GM23338 (cell line): ENCODE measurements around the gene HS3ST6. TPM values are rescaled to one million over a fixed set of nuclear protein-coding genes. Genes with fewer than 3 reads are reported as not detected.

Source experiments
- ATAC-seq: fragments of 200-7000 bp; cut with Tn5 transposase; 3 replicates; pipeline ENCODE4 v1.9.1; 2020
- DNase-seq: peaks from one replicate; pipeline ENCODE4 v3.0.0-alpha.2; 2015; ENCODE audit warnings: low spot score
- H2AFZ ChIP-seq: fragments of 200-600 bp; sonication (generic); 2 replicates; pipeline ENCODE4 v1.8.0; 2016; ENCODE audit warnings: antibody characterized with exemption, mild to moderate bottlenecking, moderate library complexity
- H3F3A ChIP-seq: fragments of 200-600 bp; sonication (generic); replicated peaks from 2 replicates; pipeline ENCODE4 v1.8.0; 2017; ENCODE audit warnings: antibody characterized with exemption, mixed run types, low read depth
- H3K27ac ChIP-seq: fragments of 200-600 bp; sonication (generic); 2 replicates; pipeline ENCODE4 v1.6.1; 2016; ENCODE audit warnings: low read depth
- H3K27me3 ChIP-seq: fragments of 200-600 bp; sonication (generic); 2 replicates; pipeline ENCODE4 v1.8.0; 2016; ENCODE audit warnings: mild to moderate bottlenecking, mixed run types, moderate library complexity; ENCODE audit not compliant: insufficient read depth
- H3K36me3 ChIP-seq: fragments of 200-600 bp; sonication (generic); 2 replicates; pipeline ENCODE4 v1.8.0; 2016; ENCODE audit warnings: mild to moderate bottlenecking; ENCODE audit not compliant: insufficient read depth
- H3K4me1 ChIP-seq: fragments of 200-600 bp; sonication (generic); 2 replicates; pipeline ENCODE4 v1.8.0; 2016; ENCODE audit warnings: mild to moderate bottlenecking, moderate library complexity; ENCODE audit not compliant: insufficient read depth
- H3K4me2 ChIP-seq: fragments of 200-600 bp; sonication (generic); 2 replicates; pipeline ENCODE4 v1.7.1; 2017; ENCODE audit warnings: mixed run types
- H3K4me3 ChIP-seq: fragments of 200-600 bp; sonication (generic); 2 replicates; pipeline ENCODE4 v1.6.1; 2016; ENCODE audit warnings: mixed run types
- H3K79me2 ChIP-seq: fragments of 200-600 bp; sonication (generic); replicated peaks from 2 replicates; pipeline ENCODE4 v1.8.0; 2017; ENCODE audit warnings: mild to moderate bottlenecking; ENCODE audit not compliant: insufficient read depth
- H3K9me2 ChIP-seq: fragments of 200-600 bp; sonication (generic); 2 replicates; pipeline ENCODE4 v1.8.0; 2017; ENCODE audit not compliant: insufficient read depth
- H4K20me1 ChIP-seq: fragments of 200-600 bp; sonication (generic); replicated peaks from 2 replicates; pipeline ENCODE4 v1.8.0; 2017; ENCODE audit warnings: mild to moderate bottlenecking; ENCODE audit not compliant: insufficient read depth
- H3K27ac Mint-ChIP-seq: 2 replicates; pipeline ENCODE4 v1.8.0; 2020; ENCODE audit warnings: inconsistent platforms, mild to moderate bottlenecking, moderate library complexity, mixed read lengths
- H3K27me3 Mint-ChIP-seq: 3 replicates; pipeline ENCODE4 v1.8.0; 2022; ENCODE audit warnings: low read depth, mild to moderate bottlenecking, moderate library complexity, mixed read lengths, inconsistent platforms; ENCODE audit not compliant: insufficient read depth, poor library complexity
- H3K36me3 Mint-ChIP-seq: 3 replicates; pipeline ENCODE4 v1.8.0; 2021; ENCODE audit warnings: low read depth, mild to moderate bottlenecking, inconsistent platforms, moderate library complexity, mixed read lengths
- H3K4me1 Mint-ChIP-seq: 3 replicates; pipeline ENCODE4 v1.8.0; 2020; ENCODE audit warnings: mild to moderate bottlenecking, inconsistent platforms, mixed read lengths
- H3K4me3 Mint-ChIP-seq: 3 replicates; pipeline ENCODE4 v1.8.0; 2021; ENCODE audit warnings: moderate library complexity, mild to moderate bottlenecking, inconsistent platforms, mixed read lengths
- H3K9me3 Mint-ChIP-seq: 3 replicates; pipeline ENCODE4 v1.8.0; 2020; ENCODE audit warnings: moderate library complexity, mild to moderate bottlenecking, inconsistent platforms, mixed read lengths
- CREB1 ChIP-seq: fragments of 250-450 bp; sonication (Bioruptor Pico); IDR thresholded peaks from 2 replicates; pipeline ENCODE4 v1.5.0; 2020; ENCODE audit warnings: low read depth, mild to moderate bottlenecking, moderate library complexity
- ETS1 ChIP-seq: IDR thresholded peaks from 2 replicates; pipeline ENCODE4 v1.6.1; 2016; ENCODE audit warnings: antibody characterized with exemption
- JUNB ChIP-seq: IDR thresholded peaks from one replicate; pipeline ENCODE4 v1.6.1; 2016; ENCODE audit warnings: antibody characterized with exemption; ENCODE audit not compliant: unreplicated experiment
- NANOG ChIP-seq: IDR thresholded peaks from 2 replicates; pipeline ENCODE4 v1.6.1; 2016; ENCODE audit warnings: antibody characterized with exemption, borderline replicate concordance
- ZNF114 ChIP-seq: fragments of 250-450 bp; sonication (Bioruptor Pico); IDR thresholded peaks from 2 replicates; pipeline ENCODE4 v1.5.0; 2020; ENCODE audit warnings: mild to moderate bottlenecking, moderate library complexity
- polyA plus RNA-seq: library from polyadenylated mRNA; unstranded; fragments of >200 nt; fragmentation: Nextera tagmentation; extraction: Ambion mirVana; gene quantifications from 2 replicates; pipeline ENCODE4 v1.2.1, GENCODE V29; 2016
- total RNA-seq: library from RNA; depleted of rRNA; stranded (reverse); fragments of >200 nt; shearing (Covaris generic); gene quantifications from 2 replicates; pipeline ENCODE4 v1.2.3, GENCODE V29; 2014
- TF ChIP-seq, protein P1 (sequence below): fragments of 250-450 bp; sonication (Bioruptor Pico); IDR thresholded peaks from 2 replicates; pipeline ENCODE4 v1.5.0; 2020; ENCODE audit warnings: mild to moderate bottlenecking, moderate library complexity

HS3ST6 gene
- total and polyA plus RNA-seq, 2 experiments from 2014 or later: 0.21 TPM; not detected in 1

GRCh38 chr16:1878256-1878655 is 40.0 kb downstream of the HS3ST6 start (continued):
- TF ChIP-seq NANOG (no peak), ETS1 (no peak), CREB1 (CRISPR knock-in tag) (no peak), ZNF114 (CRISPR knock-in tag) (no peak)
- TF ChIP-seq, protein P1, sequence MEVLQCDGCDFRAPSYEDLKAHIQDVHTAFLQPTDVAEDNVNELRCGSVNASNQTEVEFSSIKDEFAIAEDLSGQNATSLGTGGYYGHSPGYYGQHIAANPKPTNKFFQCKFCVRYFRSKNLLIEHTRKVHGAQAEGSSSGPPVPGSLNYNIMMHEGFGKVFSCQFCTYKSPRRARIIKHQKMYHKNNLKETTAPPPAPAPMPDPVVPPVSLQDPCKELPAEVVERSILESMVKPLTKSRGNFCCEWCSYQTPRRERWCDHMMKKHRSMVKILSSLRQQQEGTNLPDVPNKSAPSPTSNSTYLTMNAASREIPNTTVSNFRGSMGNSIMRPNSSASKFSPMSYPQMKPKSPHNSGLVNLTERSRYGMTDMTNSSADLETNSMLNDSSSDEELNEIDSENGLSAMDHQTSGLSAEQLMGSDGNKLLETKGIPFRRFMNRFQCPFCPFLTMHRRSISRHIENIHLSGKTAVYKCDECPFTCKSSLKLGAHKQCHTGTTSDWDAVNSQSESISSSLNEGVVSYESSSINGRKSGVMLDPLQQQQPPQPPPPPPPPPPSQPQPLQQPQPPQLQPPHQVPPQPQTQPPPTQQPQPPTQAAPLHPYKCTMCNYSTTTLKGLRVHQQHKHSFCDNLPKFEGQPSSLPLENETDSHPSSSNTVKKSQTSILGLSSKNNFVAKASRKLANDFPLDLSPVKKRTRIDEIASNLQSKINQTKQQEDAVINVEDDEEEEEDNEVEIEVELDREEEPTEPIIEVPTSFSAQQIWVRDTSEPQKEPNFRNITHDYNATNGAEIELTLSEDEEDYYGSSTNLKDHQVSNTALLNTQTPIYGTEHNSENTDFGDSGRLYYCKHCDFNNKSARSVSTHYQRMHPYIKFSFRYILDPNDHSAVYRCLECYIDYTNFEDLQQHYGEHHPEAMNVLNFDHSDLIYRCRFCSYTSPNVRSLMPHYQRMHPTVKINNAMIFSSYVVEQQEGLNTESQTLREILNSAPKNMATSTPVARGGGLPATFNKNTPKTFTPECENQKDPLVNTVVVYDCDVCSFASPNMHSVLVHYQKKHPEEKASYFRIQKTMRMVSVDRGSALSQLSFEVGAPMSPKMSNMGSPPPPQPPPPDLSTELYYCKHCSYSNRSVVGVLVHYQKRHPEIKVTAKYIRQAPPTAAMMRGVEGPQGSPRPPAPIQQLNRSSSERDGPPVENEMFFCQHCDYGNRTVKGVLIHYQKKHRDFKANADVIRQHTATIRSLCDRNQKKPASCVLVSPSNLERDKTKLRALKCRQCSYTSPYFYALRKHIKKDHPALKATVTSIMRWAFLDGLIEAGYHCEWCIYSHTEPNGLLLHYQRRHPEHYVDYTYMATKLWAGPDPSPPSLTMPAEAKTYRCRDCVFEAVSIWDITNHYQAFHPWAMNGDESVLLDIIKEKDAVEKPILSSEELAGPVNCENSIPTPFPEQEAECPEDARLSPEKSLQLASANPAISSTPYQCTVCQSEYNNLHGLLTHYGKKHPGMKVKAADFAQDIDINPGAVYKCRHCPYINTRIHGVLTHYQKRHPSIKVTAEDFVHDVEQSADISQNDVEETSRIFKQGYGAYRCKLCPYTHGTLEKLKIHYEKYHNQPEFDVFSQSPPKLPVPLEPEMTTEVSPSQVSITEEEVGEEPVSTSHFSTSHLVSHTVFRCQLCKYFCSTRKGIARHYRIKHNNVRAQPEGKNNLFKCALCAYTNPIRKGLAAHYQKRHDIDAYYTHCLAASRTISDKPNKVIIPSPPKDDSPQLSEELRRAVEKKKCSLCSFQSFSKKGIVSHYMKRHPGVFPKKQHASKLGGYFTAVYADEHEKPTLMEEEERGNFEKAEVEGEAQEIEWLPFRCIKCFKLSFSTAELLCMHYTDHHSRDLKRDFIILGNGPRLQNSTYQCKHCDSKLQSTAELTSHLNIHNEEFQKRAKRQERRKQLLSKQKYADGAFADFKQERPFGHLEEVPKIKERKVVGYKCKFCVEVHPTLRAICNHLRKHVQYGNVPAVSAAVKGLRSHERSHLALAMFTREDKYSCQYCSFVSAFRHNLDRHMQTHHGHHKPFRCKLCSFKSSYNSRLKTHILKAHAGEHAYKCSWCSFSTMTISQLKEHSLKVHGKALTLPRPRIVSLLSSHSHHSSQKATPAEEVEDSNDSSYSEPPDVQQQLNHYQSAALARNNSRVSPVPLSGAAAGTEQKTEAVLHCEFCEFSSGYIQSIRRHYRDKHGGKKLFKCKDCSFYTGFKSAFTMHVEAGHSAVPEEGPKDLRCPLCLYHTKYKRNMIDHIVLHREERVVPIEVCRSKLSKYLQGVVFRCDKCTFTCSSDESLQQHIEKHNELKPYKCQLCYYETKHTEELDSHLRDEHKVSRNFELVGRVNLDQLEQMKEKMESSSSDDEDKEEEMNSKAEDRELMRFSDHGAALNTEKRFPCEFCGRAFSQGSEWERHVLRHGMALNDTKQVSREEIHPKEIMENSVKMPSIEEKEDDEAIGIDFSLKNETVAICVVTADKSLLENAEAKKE: no peak

- DNase-seq (no peak), ATAC-seq (no peak)
- Mint-ChIP-seq H3K4me3 (no peak overlapping the region; the same call in 2 of the 3 replicates), H3K27ac (no peak overlapping the region), H3K9me3 (no peaks in the 10 kb centered on the region; the same call in 2 of the 3 replicates), H3K4me1 (no peaks in the 10 kb centered on the region; the same call in 2 of the 3 replicates), H3K36me3 (no peaks in the 10 kb centered on the region), H3K27me3 (peaks cover 13% of the 10 kb centered on the region)
- Histone ChIP-seq H3K36me3 (no peaks in the 10 kb centered on the region), H2AFZ (no peak overlapping the region), H3K4me2 (no peak overlapping the region), H3K27ac (no peak overlapping the region), H3K4me1 (no peaks in the 10 kb centered on the region), H3K9me2 (no peaks in the 10 kb centered on the region), H3K79me2 (no peaks in the 10 kb centered on the region), H3K4me3 (no peak overlapping the region), H4K20me1 (no peaks in the 10 kb centered on the region), H3F3A (no peaks in the 10 kb centered on the region), H3K27me3 (peaks cover 18% of the 10 kb centered on the region)
- TF ChIP-seq, protein P1: no peak
- TF ChIP-seq CREB1 (CRISPR knock-in tag) (no peak), JUNB (no peak), ETS1 (no peak)
Measured at GRCh38 chr16:1877804-1878203, 40.4 kb downstream of the HS3ST6 start.
